HG03378 (cell line): ENCODE results near the gene ASS1.

Source experiments
- ATAC-seq: cut with Tn5 transposase; IDR thresholded peaks from one replicate; pipeline ENCODE4 v1.9.1; 2021; ENCODE audit warnings: mild to moderate bottlenecking, moderate library complexity; ENCODE audit not compliant: unreplicated experiment

ASS1 gene

DNA sequence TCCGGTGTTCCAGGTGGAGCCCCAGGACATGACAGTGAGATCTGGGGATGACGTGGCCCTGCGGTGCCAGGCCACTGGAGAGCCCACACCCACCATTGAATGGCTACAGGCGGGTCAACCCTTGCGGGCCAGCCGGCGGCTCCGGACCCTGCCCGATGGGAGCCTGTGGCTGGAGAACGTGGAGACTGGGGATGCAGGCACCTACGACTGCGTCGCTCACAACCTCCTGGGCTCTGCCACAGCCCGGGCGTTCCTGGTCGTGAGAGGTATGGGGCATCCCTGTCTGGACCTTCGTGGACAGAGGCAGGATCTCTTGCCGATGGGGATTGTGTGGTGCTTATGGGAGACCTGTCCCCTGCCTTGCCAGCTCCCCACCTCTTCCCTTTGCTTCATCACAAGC is 26.0 kb upstream of the ASS1 start:
- ATAC-seq = no peak

DNA sequence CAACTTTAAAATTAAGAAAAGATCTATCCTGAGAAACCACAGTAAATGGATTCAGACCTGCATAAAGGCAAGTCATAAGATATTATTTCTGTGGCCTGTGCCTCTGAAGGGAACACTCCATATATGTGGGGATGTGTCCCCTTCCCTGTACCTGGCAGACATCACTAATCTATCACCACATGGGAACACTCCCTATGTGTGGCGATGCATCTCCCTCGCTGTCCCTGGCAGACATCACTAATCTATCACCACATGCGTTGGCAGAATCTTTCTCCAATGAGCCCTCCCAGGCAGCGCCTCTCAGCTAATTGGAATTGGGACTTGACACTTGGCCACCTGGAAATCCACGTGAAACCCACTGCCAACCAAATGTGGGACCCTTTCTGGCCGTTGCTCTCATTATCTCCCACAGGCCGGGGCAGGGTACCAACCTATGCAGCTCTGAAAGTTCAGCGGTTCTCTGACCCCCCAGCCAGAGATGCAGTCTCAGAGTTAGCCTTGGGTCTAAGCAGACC is 25.2 kb upstream of the ASS1 start:
- no peak for ATAC-seq

DNA sequence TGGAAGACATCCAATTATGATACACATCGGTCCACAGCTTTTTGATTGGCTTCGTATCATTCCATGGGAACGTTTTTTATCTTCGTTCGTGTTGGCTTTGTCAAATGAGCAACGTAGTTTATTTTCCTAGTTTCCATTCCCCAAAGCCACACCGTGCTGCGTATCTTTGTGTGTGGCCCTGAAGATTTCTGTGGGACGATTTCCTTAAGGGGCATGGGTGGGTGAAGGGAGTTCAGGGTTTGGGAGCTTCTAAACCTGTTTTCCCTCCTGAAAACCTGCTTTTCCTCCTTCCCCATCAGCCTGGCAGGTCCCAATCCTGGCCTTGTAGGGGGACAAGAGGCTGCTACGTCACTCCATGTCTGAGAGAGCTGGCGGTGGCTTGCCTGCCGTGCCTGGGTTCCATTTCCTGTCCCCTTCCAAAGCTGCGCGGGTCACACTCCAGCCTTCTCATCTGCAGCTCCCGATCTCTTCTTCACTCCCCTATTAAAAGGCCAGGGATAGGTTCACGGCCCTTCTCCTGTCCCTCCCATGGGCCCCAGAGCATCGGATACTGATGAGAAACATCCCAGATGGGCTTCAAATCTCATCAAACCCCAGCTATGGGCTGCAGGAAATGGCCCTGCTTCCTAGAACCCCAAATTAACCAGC is 23.5 kb upstream of the ASS1 start:
- ATAC-seq = no peak

DNA sequence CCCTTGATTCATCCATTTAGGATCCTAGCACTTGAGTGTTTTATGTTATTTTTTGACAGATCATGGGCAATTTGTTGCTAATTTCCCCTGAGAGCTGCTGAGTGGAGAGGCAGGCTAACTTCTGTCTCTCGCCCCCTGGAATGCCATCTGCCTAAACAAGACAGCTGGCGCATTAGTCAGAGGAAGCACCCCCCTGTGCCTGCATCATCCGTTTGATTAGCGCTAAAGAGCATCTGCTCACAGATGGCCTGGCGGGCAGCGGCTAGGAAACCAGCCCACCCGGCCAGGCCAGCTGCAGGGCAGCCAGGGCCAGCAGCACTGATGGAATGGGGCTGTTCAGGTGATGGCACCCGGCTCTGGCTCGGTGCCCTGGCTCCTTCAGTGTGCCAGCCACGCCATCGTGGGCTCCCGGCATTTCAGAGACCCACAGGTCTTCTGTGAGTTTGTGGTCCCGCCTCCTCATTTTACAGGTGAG is 22.9 kb upstream of the ASS1 start:
- no peak for ATAC-seq

DNA sequence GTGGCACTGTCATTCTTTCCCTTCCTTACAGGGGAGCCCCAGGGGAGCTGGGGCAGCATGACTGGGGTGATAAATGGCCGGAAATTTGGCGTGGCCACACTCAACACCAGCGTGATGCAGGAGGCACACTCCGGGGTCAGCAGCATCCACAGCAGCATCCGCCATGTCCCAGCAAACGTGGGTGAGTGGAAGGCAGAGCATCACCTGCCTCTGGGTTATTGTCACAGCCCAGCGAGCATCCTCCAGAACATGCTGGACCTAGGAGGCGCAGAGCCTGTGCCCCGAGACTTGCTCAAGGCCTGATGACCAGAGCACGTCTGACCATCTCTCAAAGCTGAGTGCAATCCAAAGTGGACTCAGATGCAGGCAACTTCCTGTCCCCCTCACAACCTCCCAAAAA is 22.2 kb upstream of the ASS1 start:
- no peak for ATAC-seq

DNA sequence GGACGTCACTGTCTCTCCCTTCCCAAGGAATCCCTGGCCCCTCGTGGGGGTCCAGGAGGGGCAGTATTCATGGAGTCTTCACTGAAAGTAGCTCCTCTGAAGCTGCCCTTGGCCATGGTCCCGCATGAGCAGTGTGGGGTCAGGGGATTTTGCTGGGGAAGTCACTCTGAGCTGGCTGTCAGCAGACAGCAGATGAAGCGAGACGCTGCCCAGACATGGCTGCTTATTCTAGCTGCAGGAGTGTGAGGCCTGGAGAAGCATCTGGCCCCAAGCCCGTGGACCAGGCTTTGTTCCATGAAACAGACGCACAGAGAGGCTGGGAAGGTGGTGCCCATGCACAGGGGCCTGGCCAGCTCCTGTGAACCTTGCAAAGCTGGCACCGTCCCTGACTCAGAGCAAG is 21.5 kb upstream of the ASS1 start:
- ATAC-seq = no peak

DNA sequence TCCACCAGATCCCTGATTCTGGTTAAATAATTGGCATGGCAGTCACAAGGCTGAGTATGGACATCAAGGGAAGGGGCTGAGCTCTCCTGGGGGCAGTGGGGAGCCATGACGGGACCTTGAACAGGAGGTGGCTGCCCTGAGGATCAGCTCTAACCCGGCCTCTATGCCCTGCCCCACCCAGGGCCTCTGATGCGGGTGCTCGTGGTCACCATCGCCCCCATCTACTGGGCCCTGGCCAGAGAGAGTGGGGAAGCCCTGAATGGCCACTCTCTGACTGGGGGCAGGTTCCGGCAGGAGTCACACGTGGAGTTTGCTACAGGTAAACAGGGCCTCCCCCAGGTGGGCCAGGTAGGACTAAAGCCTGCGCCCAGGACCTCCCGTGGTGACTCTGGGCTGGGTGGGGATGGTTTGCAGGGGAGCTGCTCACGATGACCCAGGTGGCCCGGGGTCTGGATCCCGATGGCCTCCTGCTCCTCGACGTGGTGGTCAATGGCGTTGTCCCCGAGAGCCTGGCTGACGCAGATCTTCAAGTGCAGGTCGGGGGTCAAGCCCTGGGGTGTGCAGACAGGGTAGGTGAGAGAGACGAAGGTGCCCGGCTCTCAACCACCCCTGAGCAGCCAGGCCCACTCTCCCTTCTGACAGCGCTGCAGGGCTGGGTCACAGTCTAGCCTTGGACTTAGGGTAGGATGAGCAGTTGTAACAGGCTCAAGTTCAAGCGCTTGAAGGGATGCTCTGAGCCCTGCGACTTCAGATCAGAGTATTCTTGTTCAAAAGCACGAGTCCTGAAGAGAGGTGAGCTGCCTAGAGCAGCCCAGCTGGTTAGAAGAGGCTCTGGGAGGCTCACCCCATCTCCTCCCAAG is 19.9 kb upstream of the ASS1 start:
- ATAC-seq = no peak

DNA sequence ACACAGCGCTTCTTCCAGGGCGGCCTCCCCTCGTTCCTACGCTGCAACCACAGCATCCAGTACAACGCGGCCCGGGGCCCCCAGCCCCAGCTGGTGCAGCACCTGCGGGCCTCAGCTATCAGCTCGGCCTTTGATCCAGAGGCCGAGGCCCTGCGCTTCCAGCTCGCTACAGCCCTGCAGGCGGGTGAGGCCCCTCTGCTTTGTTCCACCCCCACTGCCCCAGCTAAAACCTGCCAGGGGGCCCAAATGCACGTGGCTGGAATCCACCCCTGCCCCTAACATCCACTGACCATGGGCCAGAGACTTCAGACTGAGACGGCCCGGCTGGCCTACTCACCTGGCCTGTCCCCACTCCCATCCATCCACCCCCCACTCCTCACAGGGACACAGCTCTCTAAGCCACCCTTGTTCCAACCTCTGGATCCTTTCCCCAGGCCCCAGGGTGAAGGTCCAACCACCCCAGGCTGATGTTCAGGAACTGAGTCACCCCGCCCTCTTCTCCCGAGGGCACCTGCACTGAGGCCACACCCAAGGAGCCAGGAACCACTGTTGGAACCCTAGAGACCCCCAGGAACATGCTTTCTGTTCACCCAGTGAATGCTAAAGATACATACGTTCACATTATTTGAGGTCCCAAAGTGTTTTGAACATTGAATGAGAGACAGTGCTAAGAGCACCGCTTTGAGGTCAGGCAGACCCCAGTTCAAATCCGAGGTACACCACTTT is 18.9 kb upstream of the ASS1 start:
- ATAC-seq = no peak

DNA sequence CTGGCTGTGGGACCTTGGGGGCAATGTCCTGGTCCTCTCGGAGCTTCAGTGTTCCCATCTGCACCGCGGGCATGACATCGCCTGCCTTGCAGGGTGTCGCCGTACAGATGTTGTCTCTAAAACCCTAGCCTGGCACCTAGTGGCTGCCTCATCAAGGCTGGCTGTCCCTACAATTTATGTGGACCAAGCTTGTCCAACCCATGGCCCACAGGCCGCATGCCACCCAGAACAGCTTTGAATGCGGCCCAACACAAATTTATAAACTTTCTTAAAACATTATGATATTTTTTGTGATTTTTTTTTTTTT is 18.3 kb upstream of the ASS1 start:
- ATAC-seq = no peak

DNA sequence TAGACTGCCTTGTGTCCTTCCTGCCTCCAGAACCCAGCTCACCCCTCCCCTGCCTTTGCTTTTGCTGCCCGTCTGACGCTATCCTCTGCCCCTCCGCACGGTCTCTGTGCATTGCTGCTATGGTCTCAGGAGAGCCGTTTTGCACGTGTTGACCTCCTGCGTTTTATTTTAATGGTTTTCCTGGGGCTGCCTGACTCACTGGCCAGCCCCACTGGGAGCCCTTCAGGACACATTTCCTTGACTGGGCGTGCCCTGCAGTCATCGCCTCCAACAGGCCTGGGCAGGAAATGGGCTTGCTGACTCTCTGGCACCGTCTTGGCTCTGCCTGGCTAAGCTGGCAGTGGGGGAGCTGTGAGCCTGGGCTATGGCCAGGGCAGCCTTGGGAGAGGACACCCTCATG is 17.9 kb upstream of the ASS1 start:
- ATAC-seq = no peak

DNA sequence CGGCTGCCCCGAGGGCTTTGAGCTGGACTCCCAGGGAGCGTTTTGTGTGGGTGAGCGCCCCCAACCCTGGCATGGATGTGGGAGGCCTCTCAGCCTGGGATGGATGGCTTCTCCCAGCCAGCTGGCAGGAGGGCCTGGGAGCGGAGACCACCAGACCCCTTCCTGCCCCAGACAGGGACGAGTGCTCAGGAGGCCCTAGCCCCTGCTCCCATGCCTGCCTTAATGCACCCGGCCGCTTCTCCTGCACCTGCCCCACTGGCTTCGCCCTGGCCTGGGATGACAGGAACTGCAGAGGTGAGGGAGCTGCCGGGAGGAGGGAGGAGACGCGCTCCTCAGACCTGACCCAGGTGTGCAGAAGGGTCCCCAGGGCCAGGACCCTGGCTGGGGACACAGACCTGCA is 17.4 kb upstream of the ASS1 start:
- ATAC-seq = no peak

DNA sequence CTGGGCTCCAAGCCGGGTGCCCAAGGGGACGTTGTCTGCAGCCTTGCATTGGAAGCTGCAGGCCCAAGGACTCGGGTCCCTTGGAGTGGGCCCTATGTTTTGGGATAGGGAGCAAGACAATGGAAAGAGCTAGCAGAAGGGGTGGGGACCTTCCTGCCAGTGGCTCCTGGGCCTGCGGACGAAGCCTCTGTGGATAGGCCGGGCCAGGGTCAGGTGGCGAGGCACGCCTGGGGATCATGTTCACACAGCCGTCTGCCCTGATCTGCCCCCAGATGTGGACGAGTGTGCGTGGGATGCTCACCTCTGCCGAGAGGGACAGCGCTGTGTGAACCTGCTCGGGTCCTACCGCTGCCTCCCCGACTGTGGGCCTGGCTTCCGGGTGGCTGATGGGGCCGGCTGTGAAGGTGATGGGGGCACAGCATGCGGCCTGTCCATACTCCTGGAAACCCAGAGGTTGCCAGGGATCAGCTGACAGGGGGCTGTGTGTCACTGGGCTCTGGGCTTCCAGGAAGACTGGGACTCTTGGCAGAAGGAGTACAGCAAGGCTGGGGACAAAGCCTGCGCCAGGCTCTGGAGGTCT is 16.6 kb upstream of the ASS1 start:
- no peak for ATAC-seq

DNA sequence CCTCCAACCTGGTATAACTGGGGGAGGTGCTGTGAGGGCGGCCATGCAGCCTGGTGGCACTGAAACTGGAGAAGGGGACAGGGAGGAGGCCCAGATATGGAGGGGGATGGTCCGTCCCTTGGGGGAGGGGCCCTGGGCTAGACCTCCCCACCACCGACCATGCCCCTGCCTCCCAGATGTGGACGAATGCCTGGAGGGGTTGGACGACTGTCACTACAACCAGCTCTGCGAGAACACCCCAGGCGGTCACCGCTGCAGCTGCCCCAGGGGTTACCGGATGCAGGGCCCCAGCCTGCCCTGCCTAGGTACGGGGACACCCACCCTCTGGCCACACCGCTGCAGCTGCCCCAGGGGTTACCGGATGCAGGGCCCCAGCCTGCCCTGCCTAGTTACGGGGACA is 15.4 kb upstream of the ASS1 start:
- ATAC-seq = no peak

DNA sequence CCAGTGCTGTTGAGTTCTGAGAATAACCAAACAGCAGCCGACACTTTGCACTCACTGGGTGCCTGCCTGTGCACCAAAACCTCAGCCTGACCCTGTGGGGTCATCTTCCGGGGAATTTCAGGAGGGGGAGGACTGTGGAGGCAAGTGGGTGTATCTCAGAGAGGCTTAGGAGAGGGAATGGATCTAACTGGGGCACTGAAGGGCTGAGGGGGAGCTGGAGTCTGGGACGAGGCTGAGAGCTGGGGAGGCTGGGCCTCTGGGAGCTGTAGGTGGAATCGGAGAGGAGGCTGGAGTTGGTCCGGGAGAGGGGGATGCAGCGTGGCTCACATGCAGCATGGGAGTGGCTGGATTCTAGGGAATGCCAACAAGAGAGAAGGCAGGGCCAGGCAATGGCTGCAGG is 14.9 kb upstream of the ASS1 start:
- no peak for ATAC-seq

DNA sequence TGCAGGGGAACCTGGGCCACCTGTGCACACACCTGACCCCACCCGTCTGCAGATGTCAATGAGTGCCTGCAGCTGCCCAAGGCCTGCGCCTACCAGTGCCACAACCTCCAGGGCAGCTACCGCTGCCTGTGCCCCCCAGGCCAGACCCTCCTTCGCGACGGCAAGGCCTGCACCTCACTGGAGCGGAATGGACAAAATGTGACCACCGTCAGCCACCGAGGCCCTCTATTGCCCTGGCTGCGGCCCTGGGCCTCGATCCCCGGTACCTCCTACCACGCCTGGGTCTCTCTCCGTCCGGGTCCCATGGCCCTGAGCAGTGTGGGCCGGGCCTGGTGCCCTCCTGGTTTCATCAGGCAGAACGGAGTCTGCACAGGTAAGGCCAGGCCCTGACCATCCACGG is 14.5 kb upstream of the ASS1 start:
- ATAC-seq = no peak

DNA sequence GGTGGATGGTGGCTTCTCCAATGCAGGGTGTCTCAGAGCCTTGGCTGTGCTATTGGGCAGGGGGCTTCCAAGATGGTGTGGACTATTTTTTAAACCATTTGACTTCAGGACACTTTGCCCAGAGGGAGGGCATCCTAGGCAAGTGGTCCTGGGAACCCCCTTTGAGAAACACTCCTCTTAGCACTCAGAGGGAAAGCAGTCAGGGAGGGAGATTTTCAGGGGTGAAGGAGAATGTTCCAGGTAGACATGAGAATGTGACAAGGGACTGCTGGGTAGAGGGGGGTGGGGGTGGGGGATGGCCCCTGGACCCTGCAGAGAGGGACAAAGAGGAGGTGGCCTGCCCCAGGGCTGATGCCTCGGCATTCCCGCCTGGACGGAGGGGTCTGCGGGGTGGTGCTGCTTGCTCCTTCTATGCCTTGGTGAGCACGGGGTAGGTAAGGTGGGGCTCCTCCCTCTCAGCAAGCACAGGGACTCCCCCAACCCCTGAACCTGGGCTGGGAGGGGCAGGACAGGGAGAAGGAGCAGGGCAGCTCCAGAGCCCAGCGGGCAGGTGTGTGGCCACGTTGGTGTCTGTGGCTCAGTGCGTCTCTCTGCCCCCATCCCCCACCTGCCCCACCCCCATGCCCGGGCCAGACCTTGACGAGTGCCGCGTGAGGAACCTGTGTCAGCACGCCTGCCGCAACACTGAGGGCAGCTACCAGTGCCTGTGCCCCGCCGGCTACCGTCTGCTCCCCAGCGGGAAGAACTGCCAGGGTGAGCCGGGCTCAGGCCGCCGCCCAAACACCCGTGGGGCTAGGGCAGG is 13.8 kb upstream of the ASS1 start:
- ATAC-seq = no peak

DNA sequence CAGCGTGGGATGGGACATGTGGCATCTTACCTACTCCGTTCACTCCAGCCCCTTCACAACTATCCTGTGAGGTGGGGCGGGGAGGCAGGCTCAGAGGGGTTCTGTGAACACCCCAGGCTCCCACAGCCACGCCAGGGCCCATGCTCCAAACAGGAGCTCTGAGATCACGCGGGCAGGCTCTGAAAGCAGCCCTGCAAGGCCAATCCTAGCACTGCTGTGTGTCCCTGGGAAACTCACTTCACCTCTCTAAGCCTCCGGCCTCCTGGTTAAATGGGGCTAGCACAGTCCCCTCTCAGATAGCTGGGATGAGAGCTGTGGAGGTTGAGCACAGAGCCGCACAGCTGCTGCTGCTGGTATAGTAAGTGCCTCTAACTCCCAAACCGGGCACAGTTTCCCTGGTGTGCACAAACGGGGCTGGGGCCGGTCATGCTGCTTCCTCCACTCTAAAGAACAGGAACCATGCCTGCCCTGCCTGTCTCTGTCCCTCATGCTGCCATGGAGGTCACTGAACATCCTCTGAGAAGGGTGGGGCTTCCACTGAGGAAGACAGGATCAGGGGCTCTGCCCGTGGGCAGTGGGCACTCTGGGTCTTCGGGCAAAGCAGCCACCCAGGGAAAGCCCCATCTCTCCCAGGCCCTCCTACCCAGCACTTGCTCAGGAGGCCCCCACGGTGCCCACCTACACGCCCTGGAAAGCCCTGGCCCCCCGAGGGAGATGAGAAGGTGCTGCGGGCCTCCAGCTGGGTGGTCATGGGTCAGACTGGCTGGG is 13.0 kb upstream of the ASS1 start:
- ATAC-seq = no peak

DNA sequence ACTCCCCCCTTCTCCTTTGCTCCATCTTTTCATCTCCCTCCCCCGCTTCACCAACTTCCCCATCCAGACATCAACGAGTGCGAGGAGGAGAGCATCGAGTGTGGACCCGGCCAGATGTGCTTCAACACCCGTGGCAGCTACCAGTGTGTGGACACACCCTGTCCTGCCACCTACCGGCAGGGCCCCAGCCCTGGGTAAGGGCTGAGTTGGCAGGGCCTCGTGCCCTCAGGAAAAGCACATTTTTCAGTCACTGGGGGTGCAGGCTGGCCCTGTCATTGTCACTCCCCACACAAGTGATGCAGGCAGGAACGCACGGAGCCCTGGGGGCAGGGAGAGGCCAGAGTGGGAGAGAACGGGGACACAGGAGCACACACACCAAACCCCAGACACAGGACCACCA is 12.4 kb upstream of the ASS1 start:
- no peak for ATAC-seq

DNA sequence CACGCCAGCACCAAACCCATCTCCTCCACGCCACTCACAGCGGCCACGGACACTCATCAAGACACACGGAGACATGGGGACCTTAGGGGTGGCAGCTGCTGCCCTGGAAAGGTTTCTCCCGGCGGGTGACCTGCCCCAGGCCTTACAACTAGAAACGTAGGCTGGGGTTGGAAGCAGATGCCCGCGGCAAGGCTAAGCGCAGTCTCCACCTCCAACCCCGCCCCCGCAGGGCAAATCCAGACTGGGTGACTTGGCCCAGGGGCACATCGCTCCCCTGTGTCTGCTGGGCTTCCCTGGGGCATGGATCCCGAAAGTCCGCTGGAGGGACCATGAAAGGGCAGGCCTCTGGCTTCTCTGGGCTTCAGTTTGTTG is 12.0 kb upstream of the ASS1 start:
- ATAC-seq = no peak
